IMR-90 (cell line): ENCODE measurements around the gene SPI1. TPM values are rescaled to one million over a fixed set of nuclear protein-coding genes. Genes with fewer than 3 reads are reported as not detected.

Experiments
- ATAC-seq: fragments of 200-7000 bp; cut with Tn5 transposase; 2 replicates; pipeline ENCODE4 v1.9.1; 2020; ENCODE audit warnings: low read depth, mild to moderate bottlenecking, moderate library complexity
- BruUV-seq: library from RNA; stranded (reverse); fragments of 400-500 nt; replicated peaks from 2 replicates; lab custom pipeline; 2021; lab: Mats Ljungman, UMichigan
- CTCF ChIA-PET: fragments of 300-600 bp; formaldehyde crosslinking; extraction: SDS; loops from one replicate; lab custom pipeline; 2021; ENCODE audit warnings: antibody characterized with exemption; lab: Yijun Ruan, JAX
- POLR2A ChIA-PET: fragments of 300-600 bp; sonication (Branson Sonifier 250); formaldehyde crosslinking; loops from one replicate; lab custom pipeline; 2022; ENCODE audit warnings: antibody characterized with exemption; ENCODE audit not compliant: unreplicated experiment; lab: Charles Lee
- DNase-seq: peaks from one replicate; pipeline ENCODE4 v3.0.0; 2013
- H2AFZ ChIP-seq: replicated peaks from 2 replicates; pipeline ENCODE3; 2013; ENCODE audit warnings: low read length, mild to moderate bottlenecking; ENCODE audit not compliant: poor library complexity
- H2AK5ac ChIP-seq: 2 replicates; pipeline ENCODE4 v1.6.1; 2013; ENCODE audit warnings: low read depth, low read length, inconsistent platforms
- H2AK9ac ChIP-seq: replicated peaks from 2 replicates; pipeline ENCODE3; 2013; ENCODE audit warnings: mild to moderate bottlenecking, low read depth, low read length, moderate library complexity; ENCODE audit not compliant: poor library complexity
- H2BK120ac ChIP-seq: 2 replicates; pipeline ENCODE4 v1.6.1; 2013; ENCODE audit warnings: low read depth, low read length, inconsistent platforms
- H2BK15ac ChIP-seq: 3 replicates; pipeline ENCODE4 v1.6.1; 2013; ENCODE audit warnings: low read depth, low read length, inconsistent platforms
- H2BK20ac ChIP-seq: 2 replicates; pipeline ENCODE4 v1.6.1; 2013; ENCODE audit warnings: low read depth, mild to moderate bottlenecking, inconsistent platforms, low read length, moderate library complexity
- H2BK5ac ChIP-seq: 2 replicates; pipeline ENCODE4 v1.6.1; 2013; ENCODE audit warnings: mild to moderate bottlenecking, low read depth, low read length, inconsistent platforms; ENCODE audit not compliant: poor library complexity, severe bottlenecking
- H3K14ac ChIP-seq: replicated peaks from 2 replicates; pipeline ENCODE4 v1.6.1; 2013; ENCODE audit warnings: low read depth, low read length, inconsistent platforms
- H3K18ac ChIP-seq: 2 replicates; pipeline ENCODE4 v1.6.1; 2013; ENCODE audit warnings: low read depth, low read length, control low read depth
- H3K23ac ChIP-seq: 2 replicates; pipeline ENCODE4 v1.6.1; 2013; ENCODE audit warnings: low read depth, low read length, inconsistent platforms
- H3K27ac ChIP-seq: 2 replicates; pipeline ENCODE4 v1.5.1; 2013; ENCODE audit warnings: mild to moderate bottlenecking, control low read depth, low read length; ENCODE audit not compliant: insufficient read depth
- H3K27me3 ChIP-seq: 2 replicates; pipeline ENCODE4 v1.6.1; 2013; ENCODE audit warnings: low read length; ENCODE audit not compliant: control insufficient read depth, insufficient read depth
- H3K36me3 ChIP-seq: 2 replicates; pipeline ENCODE4 v1.6.1; 2013; ENCODE audit warnings: low read length, mixed read lengths; ENCODE audit not compliant: control insufficient read depth, insufficient read depth
- H3K4ac ChIP-seq: 2 replicates; pipeline ENCODE4 v1.6.1; 2013; ENCODE audit warnings: low read depth, low read length, inconsistent platforms
- H3K4me1 ChIP-seq: 2 replicates; pipeline ENCODE4 v1.6.1; 2013; ENCODE audit warnings: low read length, mixed read lengths; ENCODE audit not compliant: control insufficient read depth, insufficient read depth
- H3K4me2 ChIP-seq: 2 replicates; pipeline ENCODE4 v1.6.1; 2013; ENCODE audit warnings: low read depth, mild to moderate bottlenecking, control low read depth, low read length, moderate library complexity
- H3K4me3 ChIP-seq: 2 replicates; pipeline ENCODE4 v1.5.1; 2013; ENCODE audit warnings: low read depth, mild to moderate bottlenecking, control low read depth, low read length, moderate library complexity; ENCODE audit not compliant: insufficient read depth
- H3K56ac ChIP-seq: 2 replicates; pipeline ENCODE4 v1.6.1; 2013; ENCODE audit warnings: low read length, inconsistent platforms; ENCODE audit not compliant: insufficient read depth; ENCODE audit errors: extremely low read depth
- H3K79me1 ChIP-seq, 2 experiments: 2 replicates each; pipeline ENCODE4 v1.6.1; 2013; ENCODE audit warnings: low read length in 2 of 2, inconsistent platforms in 1 of 2, low read depth in 1 of 2
- H3K9ac ChIP-seq: 2 replicates; pipeline ENCODE4 v1.6.1; 2013; ENCODE audit warnings: low read depth, low read length, control low read depth
- H3K9me1 ChIP-seq: 2 replicates; pipeline ENCODE4 v1.6.1; 2013; ENCODE audit warnings: low read length, inconsistent platforms; ENCODE audit not compliant: insufficient read depth
- H3K9me3 ChIP-seq: 2 replicates; pipeline ENCODE4 v1.6.1; 2013; ENCODE audit warnings: low read length; ENCODE audit not compliant: control insufficient read depth, insufficient read depth
- H4K20me1 ChIP-seq: 2 replicates; pipeline ENCODE4 v1.6.1; 2013; ENCODE audit warnings: low read length, inconsistent platforms; ENCODE audit not compliant: insufficient read depth
- H4K5ac ChIP-seq: 2 replicates; pipeline ENCODE4 v1.6.1; 2013; ENCODE audit warnings: mild to moderate bottlenecking, low read depth, low read length, control low read depth
- H4K8ac ChIP-seq, 2 experiments: 2 replicates each; pipeline ENCODE4 v1.6.1; 2013; ENCODE audit warnings: low read depth in 2 of 2, low read length in 2 of 2, control low read depth in 1 of 2, inconsistent platforms in 1 of 2
- H4K91ac ChIP-seq: 2 replicates; pipeline ENCODE4 v1.6.1; 2013; ENCODE audit warnings: low read depth, low read length, inconsistent platforms; ENCODE audit not compliant: insufficient read depth
- BHLHE40 ChIP-seq: fragments of 150-350 bp; IDR thresholded peaks from 2 replicates; pipeline ENCODE4 v1.6.1; 2016; ENCODE audit warnings: mild to moderate bottlenecking, low read depth, low read length
- CEBPB ChIP-seq: IDR thresholded peaks from 2 replicates; pipeline ENCODE4 v1.6.1; 2012; ENCODE audit warnings: low read depth, low read length, improper control_type of control experiment
- CHD1 ChIP-seq: IDR thresholded peaks from 2 replicates; pipeline ENCODE4 v1.6.1; 2012; ENCODE audit warnings: low read depth, low read length, improper control_type of control experiment
- CTCF ChIP-seq: conservative IDR thresholded peaks from 2 replicates; pipeline ENCODE4 v1.5.1; 2012; ENCODE audit warnings: mild to moderate bottlenecking, low read depth, low read length, improper control_type of control experiment
- ELK1 ChIP-seq: fragments of 150-350 bp; IDR thresholded peaks from 2 replicates; pipeline ENCODE4 v1.6.1; 2016; ENCODE audit warnings: low read depth, mild to moderate bottlenecking, low read length, moderate library complexity, borderline replicate concordance
- FOS ChIP-seq: fragments of 150-350 bp; IDR thresholded peaks from 2 replicates; pipeline ENCODE4 v1.6.1; 2016; ENCODE audit warnings: low read depth, low read length
- MAFK ChIP-seq: IDR thresholded peaks from 2 replicates; pipeline ENCODE4 v1.6.1; 2012; ENCODE audit warnings: low read depth, low read length, improper control_type of control experiment
- MAZ ChIP-seq: IDR thresholded peaks from 2 replicates; pipeline ENCODE4 v1.6.1; 2012; ENCODE audit warnings: low read depth, mild to moderate bottlenecking, low read length, improper control_type of control experiment, moderate library complexity, borderline replicate concordance
- MXI1 ChIP-seq: IDR thresholded peaks from 2 replicates; pipeline ENCODE4 v1.6.1; 2012; ENCODE audit warnings: low read depth, mild to moderate bottlenecking, low read length, moderate library complexity, borderline replicate concordance
- NFE2L2 ChIP-seq: fragments of 150-350 bp; IDR thresholded peaks from 2 replicates; pipeline ENCODE4 v1.6.1; 2016; ENCODE audit warnings: low read depth, mild to moderate bottlenecking, low read length
- POLR2A ChIP-seq: IDR thresholded peaks from 2 replicates; pipeline ENCODE4 v1.6.1; 2012; ENCODE audit warnings: mild to moderate bottlenecking, low read depth, low read length
- RAD21 ChIP-seq: IDR thresholded peaks from 2 replicates; pipeline ENCODE4 v1.6.1; 2012; ENCODE audit warnings: low read length, improper control_type of control experiment
- RCOR1 ChIP-seq: IDR thresholded peaks from 2 replicates; pipeline ENCODE4 v1.6.1; 2012; ENCODE audit warnings: mild to moderate bottlenecking, low read length, improper control_type of control experiment; ENCODE audit not compliant: insufficient replicate concordance
- RFX5 ChIP-seq: IDR thresholded peaks from 2 replicates; pipeline ENCODE4 v1.8.0; 2012; ENCODE audit warnings: low read depth, mild to moderate bottlenecking, low read length, moderate library complexity
- SMC3 ChIP-seq: fragments of 150-350 bp; IDR thresholded peaks from 2 replicates; pipeline ENCODE4 v1.6.1; 2016; ENCODE audit warnings: low read depth, mild to moderate bottlenecking, antibody characterized with exemption, low read length, moderate library complexity
- dilution Hi-C: fragments of 300-500 bp; cut with HindIII; formaldehyde crosslinking; loops from one replicate; pipeline ENCODE4 v1.14.3; 2018; ENCODE audit warnings: low sequenced_read_pairs; ENCODE audit not compliant: unreplicated experiment
- in situ Hi-C: fragments of 300-500 bp; cut with MboI; formaldehyde crosslinking; loops from 3 replicates; pipeline ENCODE4 v1.14.3; 2019; ENCODE audit warnings: low sequenced_read_pairs, inconsistent platforms, mixed read lengths
- intact Hi-C: fragments of 100-400 bp; cut with micrococcal nuclease; formaldehyde crosslinking; loops from 2 replicates; pipeline ENCODE4 v1.10.0; 2022
- polyA plus RNA-seq, 3 experiments: library from polyadenylated mRNA; depleted of rRNA; stranded (reverse); fragments of >200 nt; gene quantifications; 2 replicates each; pipeline ENCODE4 v1.2.3, GENCODE V29; 2012; ENCODE audit warnings: low replicate concordance in 1 of 3
- total RNA-seq: library from RNA; depleted of rRNA; stranded (reverse); fragments of >200 nt; gene quantifications from 2 replicates; pipeline ENCODE4 v1.2.3, GENCODE V29; 2012

Gene SPI1
- total and polyA plus RNA-seq, 2 of the 4 experiments (the other 2 are of a cell fraction), result not detected

- no peak overlapping the region for H3K4ac ChIP-seq
- no peak overlapping the region for H4K5ac ChIP-seq
- no peaks in the 10 kb centered on the region for H3K36me3 ChIP-seq
- H3K4me2 ChIP-seq, result no peak overlapping the region
- no peak overlapping the region for H2AFZ ChIP-seq
- no peak overlapping the region for H3K18ac ChIP-seq
- H2BK15ac ChIP-seq, result no peak overlapping the region
- no peak overlapping the region for H2AK9ac ChIP-seq
- no peaks in the 10 kb centered on the region for H3K79me1 ChIP-seq
- TF ChIP-seq CHD1 (no peak), RAD21 (no peak), RCOR1 (no peak), NFE2L2 (no peak), ELK1 (no peak), MAZ (no peak), MAFK (no peak), POLR2A (no peak), SMC3 (no peak), FOS (no peak), RFX5 (no peak), BHLHE40 (no peak), CTCF (no peak), MXI1 (no peak), CEBPB (no peak)
- H2BK120ac ChIP-seq, result no peak overlapping the region
- H3K14ac ChIP-seq, result no peak overlapping the region
- dilution Hi-C loops (no loop called here), in situ Hi-C loops (no loop called here), intact Hi-C loops (no loop called here)
- POLR2A ChIA-PET, result no interaction called here
- no peak for ATAC-seq
- peaks cover 9% of the 10 kb centered on the region for H3K9me1 ChIP-seq
- no peak overlapping the region for H3K56ac ChIP-seq
- DNase-seq, result no peak
- H4K91ac ChIP-seq, result no peak overlapping the region
- peaks cover 5% of the 10 kb centered on the region for H3K4me1 ChIP-seq
- H3K27ac ChIP-seq, result no peak overlapping the region
- no peak overlapping the region for H3K4me3 ChIP-seq
- no peak overlapping the region for H3K9ac ChIP-seq
- no peaks in the 10 kb centered on the region; the same call in 1 of the 2 replicates for H4K20me1 ChIP-seq
- no peak overlapping the region for H4K8ac ChIP-seq
- H3K9me3 ChIP-seq, result no peaks in the 10 kb centered on the region
- no peak overlapping the region for H2BK5ac ChIP-seq
- CTCF ChIA-PET, result no interaction called here
- H2AK5ac ChIP-seq, result no peak overlapping the region
- H3K27me3 ChIP-seq, result peaks cover 7% of the 10 kb centered on the region; the same call in 1 of the 2 replicates
- no peak overlapping the region for H3K23ac ChIP-seq
- BruUV-seq, result no TSS peak
- no peak overlapping the region for H2BK20ac ChIP-seq
Observed at GRCh38 chr11:47378836-47379170, 456 bp upstream of the SPI1 start.
